ENCODE measurements around the gene TMEM201. TPM values are rescaled to one million over a fixed set of nuclear protein-coding genes. Genes with fewer than 3 reads are reported as not detected.

The TMEM201 gene
- total and polyA plus RNA-seq, 2 of the 4 experiments (the other 2 are of a cell fraction) = 1.3 to 8.7 TPM

DNA sequence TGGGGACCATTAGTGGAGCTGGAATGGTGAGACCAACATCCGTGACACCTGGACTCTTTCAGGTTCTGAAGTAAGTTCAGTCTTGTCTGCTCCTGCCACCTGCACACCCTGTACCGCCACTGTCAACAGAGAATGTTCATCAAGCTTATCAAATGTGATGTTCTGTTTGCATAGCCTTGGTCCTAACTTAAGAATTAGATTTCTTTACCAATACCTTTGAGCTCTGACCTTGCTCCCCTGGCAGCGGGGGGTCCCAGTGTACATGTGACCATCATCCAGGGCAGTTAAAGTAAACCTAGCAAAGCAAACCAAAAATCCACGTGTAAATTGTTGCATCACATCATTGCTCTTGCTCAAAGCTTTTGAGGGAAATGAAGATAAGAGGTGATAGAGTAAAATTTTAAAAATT lies 35.0 kb upstream of the TMEM201 start:
- Histone ChIP-seq H3K18ac (ENCODE audit: low read depth, low read length) (no peak overlapping the region), H3K14ac (replicated peaks; ENCODE audit: low read depth, low read length) (no peak overlapping the region), H2BK15ac (ENCODE audit: low read depth, low read length) (no peak overlapping the region), H4K8ac (ENCODE audit: low read depth in 2 of 2, low read length in 2 of 2) (no peak overlapping the region), H2AK9ac (replicated peaks; ENCODE audit: low read depth, low read length, poor library complexity) (no peak overlapping the region), H2AK5ac (ENCODE audit: low read depth, low read length) (no peak overlapping the region), H3K36me3 (ENCODE audit: control insufficient read depth, insufficient read depth, low read length) (peaks cover 7% of the 10 kb centered on the region), H3K9me1 (ENCODE audit: insufficient read depth, low read length) (peaks cover 10% of the 10 kb centered on the region; the same call in 1 of the 2 replicates), H3K9ac (ENCODE audit: low read depth, low read length) (no peak overlapping the region), H3K4me1 (ENCODE audit: control insufficient read depth, insufficient read depth, low read length) (no peaks in the 10 kb centered on the region), H3K4me3 (ENCODE audit: insufficient read depth, low read depth, low read length) (no peak overlapping the region), H3K4ac (ENCODE audit: low read depth, low read length) (no peak overlapping the region), H3K27me3 (ENCODE audit: control insufficient read depth, insufficient read depth, low read length) (no peaks in the 10 kb centered on the region), H2BK20ac (ENCODE audit: low read depth, low read length) (no peak overlapping the region), H3K56ac (ENCODE audit: extremely low read depth, insufficient read depth, low read length) (no peak overlapping the region), H4K91ac (ENCODE audit: insufficient read depth, low read depth, low read length) (no peak overlapping the region), H4K5ac (ENCODE audit: low read depth, low read length) (no peak overlapping the region), H2AFZ (replicated peaks; ENCODE audit: low read length, poor library complexity) (no peak overlapping the region), H3K4me2 (ENCODE audit: low read depth, low read length) (no peak overlapping the region), H3K9me3 (ENCODE audit: control insufficient read depth, insufficient read depth, low read length) (no peaks in the 10 kb centered on the region), H4K20me1 (ENCODE audit: insufficient read depth, low read length) (peaks cover 25% of the 10 kb centered on the region), H3K79me1 (ENCODE audit: low read depth in 1 of 2, low read length in 2 of 2) (peaks cover 4 to 37% of the 10 kb centered on the region in 2 experiments; a peak in 3 of 4 replicates), H2BK5ac (ENCODE audit: low read depth, low read length, poor library complexity, severe bottlenecking) (no peak overlapping the region), H2BK120ac (ENCODE audit: low read depth, low read length) (no peak overlapping the region), H3K27ac (ENCODE audit: insufficient read depth, low read length) (no peak overlapping the region), H3K23ac (ENCODE audit: low read depth, low read length) (no peak overlapping the region)
- CTCF ChIA-PET = no interaction called here
- DNase-seq (no peak), ATAC-seq (ENCODE audit: low read depth) (no peak)
- dilution Hi-C loops (cut with HindIII; ENCODE audit: low sequenced_read_pairs, unreplicated experiment) = no loop called here
- POLR2A ChIA-PET (ENCODE audit: unreplicated experiment) = no interaction called here
- no TSS peak for BruUV-seq (replicated peaks)
- in situ Hi-C loops (cut with MboI; ENCODE audit: low sequenced_read_pairs) = no loop called here
- 83% methylated on average over 1 of the region's 4 CpGs; no CpG with 5 or more reads in 1 of the 2 experiments for WGBS, 2 experiments (ENCODE audit: extremely low coverage in 2 of 2, insufficient read length in 1 of 2)
- intact Hi-C loops (cut with micrococcal nuclease) = no loop called here
- TF ChIP-seq MAFK (IDR thresholded peaks at IDR 0.05; ENCODE audit: low read depth, low read length) (no peak), CEBPB (IDR thresholded peaks at IDR 0.05; ENCODE audit: low read depth, low read length) (peak; percentile 50; the same call in 1 of the 2 replicates)

All from IMR-90 (cell line).